HEK293T (cell line): ENCODE results near the gene ZMPSTE24.
A peak's percentile ranks its signal among the peaks of the same experiment; 100 is the strongest.

Experiments
- CTCF ChIA-PET: fragments of 350-600 bp; formaldehyde crosslinking; extraction: SDS; loops from one replicate; lab custom pipeline; 2021; ENCODE audit warnings: antibody characterized with exemption, inconsistent platforms; lab: Yijun Ruan, JAX
- POLR2A ChIA-PET: fragments of 350-600 bp; formaldehyde crosslinking; extraction: SDS; loops from one replicate; lab custom pipeline; 2020; ENCODE audit warnings: antibody characterized with exemption, inconsistent platforms; lab: Yijun Ruan, JAX
- DNase-seq: peaks from one replicate; pipeline ENCODE4 v3.0.0; 2012; ENCODE audit warnings: mixed read lengths; ENCODE audit errors: extremely low spot score
- ARNT ChIP-seq: fragments of 450-650 bp; IDR thresholded peaks from 2 replicates; pipeline ENCODE4 v1.6.1; 2017; ENCODE audit warnings: mild to moderate bottlenecking
- BHLHE40 ChIP-seq: fragments of 450-650 bp; IDR thresholded peaks from 2 replicates; pipeline ENCODE4 v1.6.1; 2016; ENCODE audit warnings: mild to moderate bottlenecking, moderate library complexity, borderline replicate concordance
- CTBP1 ChIP-seq: fragments of 450-650 bp; IDR thresholded peaks from 2 replicates; pipeline ENCODE4 v1.6.1; 2016; ENCODE audit warnings: borderline replicate concordance
- ELF4 ChIP-seq: fragments of 450-650 bp; IDR thresholded peaks from 2 replicates; pipeline ENCODE4 v1.6.1; 2017; ENCODE audit warnings: antibody characterized with exemption
- FOXA1 ChIP-seq: fragments of 450-650 bp; IDR thresholded peaks from 2 replicates; pipeline ENCODE4 v1.6.1; 2016; ENCODE audit warnings: mild to moderate bottlenecking
- FOXK2 ChIP-seq: fragments of 450-650 bp; IDR thresholded peaks from 2 replicates; pipeline ENCODE4 v1.6.1; 2016; ENCODE audit warnings: mild to moderate bottlenecking
- FOXM1 ChIP-seq: fragments of 450-650 bp; IDR thresholded peaks from 2 replicates; pipeline ENCODE4 v1.6.1; 2017; ENCODE audit warnings: mild to moderate bottlenecking, borderline replicate concordance
- HDGF ChIP-seq: fragments of 450-650 bp; IDR thresholded peaks from 2 replicates; pipeline ENCODE4 v1.6.1; 2017; ENCODE audit warnings: antibody characterized with exemption, borderline replicate concordance
- L3MBTL2 ChIP-seq: fragments of 450-650 bp; conservative IDR thresholded peaks from 2 replicates; pipeline ENCODE4 v1.6.1; 2016; ENCODE audit warnings: mild to moderate bottlenecking
- LEF1 ChIP-seq: fragments of 450-650 bp; IDR thresholded peaks from 2 replicates; pipeline ENCODE4 v1.6.1; 2017; ENCODE audit warnings: mild to moderate bottlenecking, borderline replicate concordance
- NFRKB ChIP-seq: fragments of 450-650 bp; IDR thresholded peaks from 2 replicates; pipeline ENCODE4 v1.6.1; 2016; ENCODE audit warnings: mild to moderate bottlenecking, moderate library complexity
- SP1 ChIP-seq: fragments of 450-650 bp; IDR thresholded peaks from 2 replicates; pipeline ENCODE4 v1.6.1; 2017
- SUZ12 ChIP-seq: fragments of 450-650 bp; IDR thresholded peaks from 2 replicates; pipeline ENCODE4 v1.6.1; 2016; ENCODE audit warnings: mild to moderate bottlenecking
- TARDBP ChIP-seq: fragments of 450-650 bp; IDR thresholded peaks from 2 replicates; pipeline ENCODE4 v1.6.1; 2016
- ZNF384 ChIP-seq: fragments of 450-650 bp; IDR thresholded peaks from 2 replicates; pipeline ENCODE4 v1.6.1; 2016
- TF ChIP-seq, protein P1 (sequence below): fragments of 450-650 bp; IDR thresholded peaks from 2 replicates; pipeline ENCODE4 v1.6.1; 2016

ZMPSTE24 gene

DNA sequence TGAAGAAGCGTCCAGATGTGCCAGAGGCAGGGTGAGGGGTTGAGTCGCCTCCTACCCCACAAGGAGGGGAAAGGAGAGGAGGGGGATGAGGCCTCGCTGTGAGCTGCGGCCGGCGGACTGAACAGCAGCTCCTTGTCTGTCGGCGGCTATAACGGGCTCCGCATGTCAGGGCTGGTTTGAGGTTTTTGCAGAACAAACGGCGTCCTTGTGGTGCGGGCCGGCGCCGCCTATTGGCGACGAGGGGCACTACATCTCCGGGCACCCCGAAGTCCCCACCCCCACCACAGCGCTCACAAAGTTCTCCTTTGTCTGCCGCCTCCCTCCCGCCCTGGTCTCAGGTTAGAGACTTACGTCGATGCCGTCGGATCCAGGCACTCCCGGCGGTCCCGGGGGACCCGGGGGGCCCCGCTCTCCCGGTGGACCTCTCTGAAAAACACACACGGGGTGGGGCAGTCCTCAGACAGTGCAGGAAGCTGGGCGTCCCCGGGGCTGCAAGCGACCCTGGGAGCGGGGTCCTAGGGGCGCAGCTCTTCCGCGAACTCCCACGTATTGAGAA lies 57.3 kb downstream of the ZMPSTE24 start:
- peak; percentile 90 for DNase-seq
- ChIA-PET POLR2A (interaction anchor here (0.6 to 1.5 kb wide), 14 partner anchors 8 to 275 kb away, joined by 3 to 6 read pairs (median 4); partner anchors contain the start of genes CAP1, ZFP69B and ZMPSTE24), CTCF (interaction anchor here (0.6 to 2.3 kb wide), 27 partner anchors 10 to 1921 kb away, joined by 3 to 23 read pairs (median 5); partner anchors contain the start of gene TMCO2)
- TF ChIP-seq, protein P1, sequence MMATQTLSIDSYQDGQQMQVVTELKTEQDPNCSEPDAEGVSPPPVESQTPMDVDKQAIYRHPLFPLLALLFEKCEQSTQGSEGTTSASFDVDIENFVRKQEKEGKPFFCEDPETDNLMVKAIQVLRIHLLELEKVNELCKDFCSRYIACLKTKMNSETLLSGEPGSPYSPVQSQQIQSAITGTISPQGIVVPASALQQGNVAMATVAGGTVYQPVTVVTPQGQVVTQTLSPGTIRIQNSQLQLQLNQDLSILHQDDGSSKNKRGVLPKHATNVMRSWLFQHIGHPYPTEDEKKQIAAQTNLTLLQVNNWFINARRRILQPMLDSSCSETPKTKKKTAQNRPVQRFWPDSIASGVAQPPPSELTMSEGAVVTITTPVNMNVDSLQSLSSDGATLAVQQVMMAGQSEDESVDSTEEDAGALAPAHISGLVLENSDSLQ: 0 out of 2 replicates have a peak, but pooled peaks have one; percentile 22
- TF ChIP-seq SP1 (no peak), HDGF (no peak), LEF1 (no peak), L3MBTL2 (peak; percentile 78)

GRCh38 chr1:40315795-40316594 lies 58.0 kb downstream of the ZMPSTE24 start:
- CTCF ChIA-PET: interaction anchor here (1.3 to 2.3 kb wide), 7 partner anchors 19 to 268 kb away, joined by 3 to 23 read pairs (median 9); no protein-coding TSS in a partner anchor
- DNase-seq: peak; percentile 4
- POLR2A ChIA-PET: interaction anchor here (1.0 to 1.5 kb wide), 12 partner anchors 8 to 276 kb away, joined by 3 to 6 read pairs (median 4); partner anchors contain the start of genes CAP1, ZFP69B and ZMPSTE24
- TF ChIP-seq LEF1 (no peak), SP1 (no peak), ELF4 (no peak), FOXM1 (no peak), TARDBP (no peak), BHLHE40 (no peak), L3MBTL2 (no peak), ARNT (no peak), HDGF (no peak), NFRKB (no peak)
- TF ChIP-seq, protein P1: no peak

DNA sequence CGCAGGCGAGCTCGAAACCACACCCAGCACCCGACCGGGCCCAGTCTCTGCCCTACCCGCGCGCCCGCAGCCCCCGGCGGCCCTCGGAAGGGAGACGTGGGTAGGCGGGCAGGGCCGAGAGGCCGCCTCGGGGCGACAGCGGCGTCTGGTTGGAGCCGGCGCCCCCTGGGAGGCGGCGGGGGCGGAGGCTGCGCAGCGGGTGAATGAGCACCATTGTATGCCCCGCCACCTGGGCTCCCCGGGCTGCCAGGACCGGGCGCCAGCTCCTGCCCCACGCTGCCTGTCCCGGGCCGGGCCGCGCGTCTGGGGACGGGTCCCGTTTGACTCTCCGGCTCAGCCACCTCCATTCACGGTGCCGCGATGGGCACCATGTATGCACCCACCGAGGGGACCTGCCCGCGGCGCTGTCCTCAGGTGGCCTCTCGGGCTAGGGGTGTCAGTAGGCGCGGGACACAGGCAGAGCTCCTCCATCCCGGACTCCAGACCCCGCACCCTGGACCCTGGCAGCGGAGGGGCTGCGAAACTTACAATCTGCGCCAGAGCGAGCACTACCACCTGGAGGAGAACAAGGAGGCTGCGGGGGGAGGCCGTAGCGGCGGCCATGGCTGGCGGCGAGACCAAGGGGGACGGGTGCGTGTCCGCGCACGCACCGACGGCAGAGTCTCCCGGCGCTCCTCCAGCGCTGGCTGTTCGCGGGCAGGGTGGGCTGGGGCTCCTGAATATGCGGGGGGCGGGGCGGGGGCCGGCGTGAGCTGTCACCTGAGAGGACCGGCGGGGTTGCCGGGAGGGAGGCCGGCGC lies 58.8 kb downstream of the ZMPSTE24 start, which contains the start of gene COL9A2:
Gene COL9A2 (minus strand): TSS at position 692 of the 799 bp plus-strand sequence. CDS start 89 bp downstream, at position 603.
- ChIA-PET POLR2A (no interaction called here), CTCF (interaction anchor here (2.3 kb wide), 1 partner anchor 173 kb away, joined by 21 read pairs; no protein-coding TSS in a partner anchor)
- peak; percentile 1 for DNase-seq
- TF ChIP-seq, protein P1: no peak
- no peak for TF ChIP-seq ZNF384
- no peak for TF ChIP-seq L3MBTL2
- TF ChIP-seq SP1: no peak
- no peak for TF ChIP-seq FOXK2
- TF ChIP-seq ELF4: no peak
- no peak for TF ChIP-seq LEF1
- no peak for TF ChIP-seq FOXA1
- no peak for TF ChIP-seq CTBP1
- TF ChIP-seq TARDBP: no peak
- TF ChIP-seq FOXM1: no peak
- TF ChIP-seq HDGF: no peak
- no peak for TF ChIP-seq ARNT
- no peak for TF ChIP-seq NFRKB
- no peak for TF ChIP-seq SUZ12
- TF ChIP-seq BHLHE40: no peak

GRCh38 chr1:40317394-40318074 lies 59.5 kb downstream of the ZMPSTE24 start:
- TF ChIP-seq FOXA1: no peak
- no peak for TF ChIP-seq BHLHE40
- TF ChIP-seq ZNF384: no peak
- POLR2A ChIA-PET: no interaction called here
- CTCF ChIA-PET: interaction anchor here (1.5 kb wide), 1 partner anchor 174 kb away, joined by 5 read pairs; no protein-coding TSS in a partner anchor
- peak; percentile 4 for DNase-seq

GRCh38 chr1:40318476-40318875 lies 60.4 kb downstream of the ZMPSTE24 start:
- POLR2A ChIA-PET: no interaction called here
- no peak for DNase-seq
- no peak for TF ChIP-seq FOXK2
- no peak for TF ChIP-seq ZNF384
- no peak for TF ChIP-seq ELF4
- no peak for TF ChIP-seq L3MBTL2
- no peak for TF ChIP-seq BHLHE40
- no peak for TF ChIP-seq CTBP1
- TF ChIP-seq SUZ12: no peak
- no peak for TF ChIP-seq LEF1
- TF ChIP-seq ARNT: no peak
- no peak for TF ChIP-seq HDGF
- CTCF ChIA-PET: interaction anchor here (1.5 kb wide), 1 partner anchor 175 kb away, joined by 5 read pairs; no protein-coding TSS in a partner anchor
